H1 (cell line): Measurements from ENCODE around the gene GPR157. TPM values are rescaled to one million over a fixed set of nuclear protein-coding genes. Genes with fewer than 3 reads are reported as not detected.

Source experiments
- BRCA1 ChIP-seq: IDR thresholded peaks from 2 replicates; pipeline ENCODE4 v1.6.1; 2012; ENCODE audit warnings: low read depth, low read length, improper control_type of control experiment
- CHD2 ChIP-seq: IDR thresholded peaks from 2 replicates; pipeline ENCODE4 v1.6.1; 2012; ENCODE audit warnings: low read length, improper control_type of control experiment
- CHD7 ChIP-seq: fragments of 300-600 bp; sonication (generic); IDR thresholded peaks from 2 replicates; pipeline ENCODE4 v1.7.1; 2012; ENCODE audit warnings: low read length, moderate library complexity, mild to moderate bottlenecking, inconsistent platforms; ENCODE audit not compliant: insufficient replicate concordance
- FOSL1 ChIP-seq: IDR thresholded peaks from 2 replicates; pipeline ENCODE4 v1.6.1; 2011; ENCODE audit warnings: mild to moderate bottlenecking, low read depth, low read length, moderate library complexity; ENCODE audit not compliant: insufficient read depth
- GABPA ChIP-seq: IDR thresholded peaks from 2 replicates; pipeline ENCODE4 v1.6.1; 2011; ENCODE audit warnings: mild to moderate bottlenecking, low read length, moderate library complexity, borderline replicate concordance; ENCODE audit not compliant: insufficient read depth
- KDM5A ChIP-seq: fragments of 200-600 bp; IDR thresholded peaks from 2 replicates; pipeline ENCODE4 v1.7.1; 2012; ENCODE audit warnings: mild to moderate bottlenecking, low read length, inconsistent platforms, mixed read lengths
- MAX ChIP-seq: IDR thresholded peaks from 2 replicates; pipeline ENCODE4 v1.6.1; 2012; ENCODE audit warnings: inconsistent platforms
- NANOG ChIP-seq: IDR thresholded peaks from 2 replicates; pipeline ENCODE4 v1.6.1; 2011; ENCODE audit warnings: low read length, low read depth, mild to moderate bottlenecking, inconsistent platforms; ENCODE audit not compliant: insufficient read depth, poor library complexity, severe bottlenecking
- NRF1 ChIP-seq: IDR thresholded peaks from 2 replicates; pipeline ENCODE4 v1.6.1; 2011; ENCODE audit warnings: mild to moderate bottlenecking, low read depth, low read length, improper control_type of control experiment
- RBBP5 ChIP-seq: IDR thresholded peaks from 2 replicates; pipeline ENCODE4 v1.7.1; 2012; ENCODE audit warnings: low read depth, mild to moderate bottlenecking, inconsistent platforms, low read length, moderate library complexity, borderline replicate concordance
- SUZ12 ChIP-seq: fragments of 200-600 bp; sonication (generic); IDR thresholded peaks from 2 replicates; pipeline ENCODE4 v1.6.1; 2012; ENCODE audit warnings: mild to moderate bottlenecking, inconsistent platforms, low read length, moderate library complexity, mixed read lengths
- TEAD4 ChIP-seq: IDR thresholded peaks from 2 replicates; pipeline ENCODE4 v1.6.1; 2012; ENCODE audit warnings: low read depth, low read length, inconsistent platforms, mixed read lengths
- polyA plus RNA-seq, 7 experiments: library from polyadenylated mRNA; depleted of rRNA in 3 of 7; stranded (reverse) in 5 of 7; unstranded in 2 of 7; fragments of >200 nt in 5 of 7; fragments of 200-250 nt in 2 of 7; gene quantifications; 1 replicate in 5 of 7; 2 replicates in 1 of 7; 4 replicates in 1 of 7; pipeline versions ENCODE4 v1.2.1 to v1.2.3, GENCODE V29; 2011 to 2013; ENCODE audit warnings: missing spikeins in 2 of 7, mixed read lengths in 2 of 7
- total RNA-seq: library from RNA; stranded (reverse); fragmentation: NEBNext Ultra II Directional; extraction: Animal tissue kit (Norgen Biotek cat#: 25700); gene quantifications from 2 replicates; pipeline ENCODE4 v1.2.1, GENCODE V29; 2021

Gene GPR157
- total and polyA plus RNA-seq, 2 of the 8 experiments (the other 6 are each of a cell fraction or from before 2014, with no cell fraction given): 1.0 to 11.0 TPM

- TF ChIP-seq CHD7 (no peak), CHD2 (no peak), FOSL1 (no peak), NANOG (no peak), MAX (no peak), GABPA (no peak), NRF1 (no peak), RBBP5 (no peak), BRCA1 (no peak), TEAD4 (no peak), SUZ12 (no peak), KDM5A (no peak)
Observed at GRCh38 chr1:9164919-9165318, 36.0 kb upstream of the GPR157 start (continued).
